ENCODE results near the gene SIGLEC1.

SIGLEC1 gene

DNA sequence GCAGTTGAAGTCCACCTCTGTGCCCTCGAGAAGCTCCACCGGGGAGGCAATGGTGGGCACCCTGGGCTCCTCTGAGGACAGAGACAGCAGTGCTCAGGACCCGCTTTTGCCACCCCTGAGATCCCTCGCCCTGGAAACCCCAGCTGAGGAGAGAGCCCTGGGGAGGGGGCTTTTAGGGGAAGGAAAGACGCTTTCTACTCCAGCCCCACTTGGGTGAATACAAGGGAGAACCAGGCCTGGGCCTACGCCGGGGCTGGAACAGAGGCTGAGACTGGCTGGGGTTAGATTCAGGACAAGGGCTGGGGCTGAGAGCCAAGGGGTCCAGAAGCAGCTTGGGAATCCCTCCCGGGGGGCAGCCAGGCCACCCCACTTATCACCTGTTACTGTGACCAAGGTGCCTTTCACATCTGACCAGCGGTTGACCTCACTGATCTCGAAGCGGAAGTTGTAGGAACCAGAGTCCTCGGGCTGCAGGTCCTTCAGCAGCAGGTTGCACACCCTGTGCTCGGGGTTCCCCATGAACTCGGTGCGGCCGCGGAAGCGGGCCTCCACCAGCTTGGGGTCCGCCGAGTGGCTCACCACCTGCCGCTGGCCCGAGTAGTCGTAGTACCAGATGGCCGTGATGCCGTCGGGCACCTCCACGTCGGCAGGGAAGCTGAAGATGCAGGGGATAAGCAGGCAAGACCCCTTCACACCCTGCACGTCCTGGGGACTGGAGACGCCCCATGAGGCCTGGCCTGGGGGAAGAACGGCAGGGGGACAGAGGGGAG is 6.2 kb downstream of the SIGLEC1 start:
- TF ChIP-seq, protein P1, sequence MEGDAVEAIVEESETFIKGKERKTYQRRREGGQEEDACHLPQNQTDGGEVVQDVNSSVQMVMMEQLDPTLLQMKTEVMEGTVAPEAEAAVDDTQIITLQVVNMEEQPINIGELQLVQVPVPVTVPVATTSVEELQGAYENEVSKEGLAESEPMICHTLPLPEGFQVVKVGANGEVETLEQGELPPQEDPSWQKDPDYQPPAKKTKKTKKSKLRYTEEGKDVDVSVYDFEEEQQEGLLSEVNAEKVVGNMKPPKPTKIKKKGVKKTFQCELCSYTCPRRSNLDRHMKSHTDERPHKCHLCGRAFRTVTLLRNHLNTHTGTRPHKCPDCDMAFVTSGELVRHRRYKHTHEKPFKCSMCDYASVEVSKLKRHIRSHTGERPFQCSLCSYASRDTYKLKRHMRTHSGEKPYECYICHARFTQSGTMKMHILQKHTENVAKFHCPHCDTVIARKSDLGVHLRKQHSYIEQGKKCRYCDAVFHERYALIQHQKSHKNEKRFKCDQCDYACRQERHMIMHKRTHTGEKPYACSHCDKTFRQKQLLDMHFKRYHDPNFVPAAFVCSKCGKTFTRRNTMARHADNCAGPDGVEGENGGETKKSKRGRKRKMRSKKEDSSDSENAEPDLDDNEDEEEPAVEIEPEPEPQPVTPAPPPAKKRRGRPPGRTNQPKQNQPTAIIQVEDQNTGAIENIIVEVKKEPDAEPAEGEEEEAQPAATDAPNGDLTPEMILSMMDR (IDR thresholded peaks at IDR 0.05; ENCODE audit: control extremely low read depth, extremely low read depth, low read depth, missing control alignments): no peak
- DNase-seq (ENCODE audit: extremely low spot score): no peak
- CTCF ChIA-PET: interaction anchor here (3.3 to 5.5 kb wide), 2 partner anchors 10 to 28 kb away, joined by 9 to 69 read pairs; no protein-coding TSS in a partner anchor
- POLR2A ChIA-PET: interaction anchor here (0.6 kb wide), 1 partner anchor 148 kb away, joined by 4 read pairs; no protein-coding TSS in a partner anchor

DNA sequence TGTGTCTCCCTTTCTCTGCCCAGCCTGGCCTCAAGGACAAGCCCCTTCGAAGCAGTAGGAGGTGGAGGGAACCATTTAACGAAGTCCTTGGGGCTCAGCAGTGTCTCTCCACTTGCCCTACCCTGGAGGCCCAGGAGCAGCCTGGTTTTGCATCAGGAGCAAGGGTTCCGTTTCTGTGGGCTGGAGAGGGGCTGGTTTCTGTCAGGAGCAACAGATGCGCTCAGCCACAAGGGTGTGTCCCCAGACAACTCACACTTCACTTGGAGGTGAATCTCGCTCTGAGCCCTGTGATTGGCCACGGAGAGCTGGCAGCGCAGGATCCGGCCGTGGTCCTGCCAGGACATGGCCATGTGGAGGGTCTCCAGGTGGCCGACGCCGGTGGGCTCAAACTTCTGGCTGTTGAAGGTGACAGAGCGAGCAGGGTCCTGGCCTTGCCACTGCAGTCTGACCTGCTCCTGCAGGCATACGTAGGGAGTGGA is 6.9 kb downstream of the SIGLEC1 start:
- no peak for DNase-seq (ENCODE audit: extremely low spot score)
- CTCF ChIA-PET: interaction anchor here (0.7 to 3.3 kb wide), 3 partner anchors 11 to 64 kb away, joined by 3 to 9 read pairs (median 6); no protein-coding TSS in a partner anchor
- POLR2A ChIA-PET: no interaction called here
- TF ChIP-seq, protein P1 (IDR thresholded peaks at IDR 0.05; ENCODE audit: control extremely low read depth, extremely low read depth, low read depth, missing control alignments): no peak

DNA sequence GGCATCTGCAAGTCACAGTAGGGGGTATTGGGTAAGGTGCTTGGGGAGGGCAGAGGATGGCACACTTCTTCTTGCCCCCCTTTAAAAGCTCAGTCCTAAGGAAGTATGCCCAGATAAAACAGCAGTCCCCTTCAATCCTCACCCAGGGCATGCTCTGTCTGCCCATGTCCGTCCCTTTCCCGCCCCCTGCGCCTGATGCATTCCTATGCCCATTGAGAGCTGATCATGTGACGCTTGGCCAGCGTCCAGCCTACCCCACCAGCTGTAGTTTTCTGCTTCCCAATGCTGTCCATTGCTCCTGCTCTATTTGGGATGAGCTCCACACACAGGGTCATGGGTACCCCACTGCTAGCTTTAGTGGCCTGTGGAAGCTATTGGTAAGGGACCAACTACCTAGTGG is 8.3 kb downstream of the SIGLEC1 start:
- CTCF ChIA-PET: interaction anchor here (1.2 to 2.2 kb wide), 4 partner anchors 10 to 141 kb away, joined by 3 to 8 read pairs (median 6); no protein-coding TSS in a partner anchor
- TF ChIP-seq, protein P1 (IDR thresholded peaks at IDR 0.05; ENCODE audit: control extremely low read depth, extremely low read depth, low read depth, missing control alignments): no peak
- POLR2A ChIA-PET: no interaction called here
- no peak for DNase-seq (ENCODE audit: extremely low spot score)

DNA sequence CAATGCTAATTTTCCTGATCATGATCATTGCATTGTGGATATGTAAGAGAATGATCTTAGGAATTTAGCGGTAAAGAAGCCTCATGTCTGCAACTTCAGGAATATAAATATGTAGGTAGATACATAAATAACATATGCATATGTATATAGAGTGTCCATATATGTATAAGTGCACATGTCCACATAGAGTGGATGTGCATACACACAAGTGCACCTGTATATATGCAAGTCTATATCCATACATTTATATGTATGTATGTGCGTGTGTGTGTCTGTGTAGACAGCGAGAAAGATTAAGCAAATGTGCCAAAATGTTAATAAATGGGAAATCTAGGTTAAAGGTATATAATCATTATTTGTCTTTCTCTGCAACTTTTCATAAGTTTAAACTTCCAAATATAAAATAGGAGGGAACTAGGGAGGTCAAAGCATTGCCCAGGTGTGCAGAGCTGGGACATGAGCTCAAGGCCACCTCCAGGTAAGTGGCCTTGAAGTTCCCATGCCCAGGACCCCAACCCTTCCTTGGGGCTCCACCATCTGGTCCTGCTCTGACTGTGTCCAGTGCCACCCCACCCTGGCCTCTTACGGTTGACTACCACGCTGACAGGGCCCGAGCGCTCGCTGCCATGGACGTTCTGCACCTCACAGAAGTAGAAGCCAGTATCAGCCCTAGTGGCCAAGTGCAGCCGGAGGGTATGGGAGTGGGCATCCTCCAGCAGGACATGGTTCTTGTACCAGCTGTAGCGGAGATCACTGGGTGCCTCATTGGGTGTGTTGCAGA is 9.6 kb downstream of the SIGLEC1 start:
- no peak for DNase-seq (ENCODE audit: extremely low spot score)
- TF ChIP-seq, protein P1 (IDR thresholded peaks at IDR 0.05; ENCODE audit: control extremely low read depth, extremely low read depth, low read depth, missing control alignments): no peak
- ChIA-PET CTCF (interaction anchor here (1.8 to 2.2 kb wide), 2 partner anchors 8 to 26 kb away, joined by 6 to 8 read pairs; no protein-coding TSS in a partner anchor), POLR2A (no interaction called here)

DNA sequence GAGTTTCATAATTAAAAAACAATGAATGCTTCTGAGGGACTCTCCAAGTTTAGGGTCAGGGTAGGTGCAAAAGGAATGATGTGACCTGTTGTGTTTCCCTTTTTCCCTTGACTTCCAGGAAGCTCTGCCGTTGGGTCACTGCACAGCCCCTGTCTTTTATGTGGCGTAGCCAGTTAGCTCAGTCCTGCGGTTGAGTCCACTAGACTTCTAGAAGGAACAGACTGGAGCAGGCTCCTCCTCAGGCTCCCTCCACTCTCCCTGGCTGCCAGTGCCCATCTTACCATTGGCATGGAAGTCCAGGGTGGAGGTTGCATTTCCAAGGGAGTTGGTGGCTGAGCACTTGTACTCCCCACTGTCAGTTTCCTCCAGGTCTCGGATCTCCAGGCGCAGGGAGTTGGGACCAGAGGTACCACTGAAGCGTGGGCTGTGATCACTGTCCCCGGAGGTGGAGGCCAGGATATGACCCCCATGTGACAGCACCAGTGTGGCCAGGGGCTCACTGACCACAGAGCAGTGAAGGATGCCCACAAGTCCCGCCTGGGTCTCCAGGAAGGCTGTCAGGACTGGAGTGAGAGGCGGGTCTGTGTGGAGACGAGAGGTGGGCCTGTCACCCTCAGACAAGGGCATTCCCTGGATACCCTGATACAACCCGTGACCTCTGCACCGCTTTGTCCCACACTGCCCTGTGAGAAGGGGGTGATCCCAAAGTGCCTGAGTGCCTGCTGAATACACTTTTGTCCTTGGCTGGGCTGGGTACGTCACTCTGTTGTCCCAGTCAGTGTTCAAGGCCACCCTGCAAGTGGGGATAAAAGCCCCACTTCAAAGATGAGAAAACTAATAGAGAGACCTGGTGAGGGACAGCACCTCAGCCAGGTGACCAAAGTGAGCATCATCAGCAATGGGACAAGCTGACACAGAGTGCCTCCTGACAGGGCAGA is 11.1 kb downstream of the SIGLEC1 start:
- ChIA-PET POLR2A (no interaction called here), CTCF (interaction anchor here (1.4 to 8.9 kb wide), 2 partner anchors 9 to 25 kb away, joined by 4 to 64 read pairs; no protein-coding TSS in a partner anchor)
- TF ChIP-seq, protein P1 (IDR thresholded peaks at IDR 0.05; ENCODE audit: control extremely low read depth, extremely low read depth, low read depth, missing control alignments): no peak
- DNase-seq (ENCODE audit: extremely low spot score): no peak
